NCI-H1436 (cell line): ENCODE results near the gene ZNF771.

Experiments
- DNase-seq: peaks from one replicate; lab custom pipeline; 2025; lab: John Stamatoyannopoulos, UW

The ZNF771 gene

GRCh38 chr16:30407102-30407803 is at the start of gene ZNF771:
TSS of gene ZNF771 (plus strand) at chr16:30407606. CDS start at chr16:30408054, 448 bp downstream.
- DNase-seq: peak; percentile 84

- DNase-seq: no peak
Measured at GRCh38 chr16:30357715-30358576, 49.5 kb upstream of the ZNF771 start.

GRCh38 chr16:30358577-30358936 is 48.8 kb upstream of the ZNF771 start:
- no peak for DNase-seq

GRCh38 chr16:30358990-30359870 is 48.2 kb upstream of the ZNF771 start:
- DNase-seq: no peak

- no peak for DNase-seq
Measured at GRCh38 chr16:30359871-30360170, 47.6 kb upstream of the ZNF771 start.

GRCh38 chr16:30361180-30361579 is 46.2 kb upstream of the ZNF771 start:
- DNase-seq: no peak

GRCh38 chr16:30365200-30365599 is 42.2 kb upstream of the ZNF771 start:
- no peak for DNase-seq

GRCh38 chr16:30366511-30366910 is 40.9 kb upstream of the ZNF771 start:
- DNase-seq: no peak

GRCh38 chr16:30367349-30368009 is 39.9 kb upstream of the ZNF771 start:
- DNase-seq: no peak

- DNase-seq: no peak
Measured at GRCh38 chr16:30368122-30368791, 39.1 kb upstream of the ZNF771 start.

- DNase-seq: no peak
Measured at GRCh38 chr16:30368792-30369090, 38.7 kb upstream of the ZNF771 start.

GRCh38 chr16:30369091-30369937 is 38.1 kb upstream of the ZNF771 start:
- no peak for DNase-seq

GRCh38 chr16:30369938-30370455 is 37.4 kb upstream of the ZNF771 start:
- no peak for DNase-seq

GRCh38 chr16:30370456-30371247 is 36.8 kb upstream of the ZNF771 start, which contains the start of gene TBC1D10B:
TSS of gene TBC1D10B (minus strand) at chr16:30370494. CDS start at chr16:30370183, 311 bp downstream.
- DNase-seq: peak; percentile 100

GRCh38 chr16:30371248-30371816 is 36.1 kb upstream of the ZNF771 start:
- no peak for DNase-seq

- no peak for DNase-seq
Measured at GRCh38 chr16:30372038-30372712, 35.2 kb upstream of the ZNF771 start.

GRCh38 chr16:30372725-30373124 is 34.7 kb upstream of the ZNF771 start:
- no peak for DNase-seq

- no peak for DNase-seq
Measured at GRCh38 chr16:30374538-30374937, 32.9 kb upstream of the ZNF771 start, which contains the start of gene MYL11. TSS of gene MYL11 (plus strand) at chr16:30374802. CDS start at chr16:30374858, 56 bp downstream.
